Raji (cell line): ENCODE results near the gene F10.

Experiments
- POLR2A ChIP-seq: IDR thresholded peaks from 2 replicates; pipeline ENCODE4 v1.6.1; 2011; ENCODE audit warnings: low read depth, low read length, control low read depth; ENCODE audit not compliant: insufficient read depth

F10 gene

DNA sequence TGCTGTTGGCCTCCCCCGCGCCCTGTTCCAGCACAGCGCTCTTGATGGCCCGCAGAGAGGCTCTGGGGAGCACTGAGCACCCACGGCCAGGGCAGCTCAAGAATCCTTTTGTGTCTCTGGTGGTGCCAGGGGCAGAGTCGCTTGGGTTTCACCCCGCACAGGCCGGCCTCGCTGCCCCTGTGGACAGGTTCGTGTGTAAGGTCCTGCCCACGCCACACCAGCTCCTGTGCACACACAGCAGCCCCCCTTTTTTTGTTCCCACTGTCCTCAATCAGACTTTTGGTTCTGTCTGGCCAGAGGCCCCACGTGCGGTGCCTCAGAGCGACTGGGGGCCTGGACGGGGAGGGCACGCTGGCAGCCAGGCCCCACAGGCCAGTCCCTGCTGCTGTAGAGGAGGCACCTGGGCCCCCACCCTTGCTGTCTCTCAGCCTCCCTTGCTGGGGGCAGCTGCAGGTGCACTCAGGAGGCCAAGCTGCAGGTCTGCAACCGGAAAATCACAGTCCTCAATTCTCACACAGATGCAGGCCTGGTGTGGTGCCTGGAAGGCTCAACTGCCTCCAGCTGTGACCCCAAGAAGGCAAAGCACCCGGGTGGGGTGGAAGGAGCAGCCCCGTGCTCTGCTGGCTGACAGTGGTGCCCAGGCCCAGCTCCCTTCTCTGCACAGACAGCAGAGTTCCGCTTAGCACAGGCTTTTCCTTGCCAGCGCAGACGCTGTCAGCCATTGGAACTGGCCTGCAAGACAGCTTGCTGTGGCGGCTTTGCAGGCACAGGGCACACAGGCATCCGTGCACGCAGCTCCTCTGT, 29.6 kb upstream of the F10 start:
- TF ChIP-seq POLR2A = no peak

DNA sequence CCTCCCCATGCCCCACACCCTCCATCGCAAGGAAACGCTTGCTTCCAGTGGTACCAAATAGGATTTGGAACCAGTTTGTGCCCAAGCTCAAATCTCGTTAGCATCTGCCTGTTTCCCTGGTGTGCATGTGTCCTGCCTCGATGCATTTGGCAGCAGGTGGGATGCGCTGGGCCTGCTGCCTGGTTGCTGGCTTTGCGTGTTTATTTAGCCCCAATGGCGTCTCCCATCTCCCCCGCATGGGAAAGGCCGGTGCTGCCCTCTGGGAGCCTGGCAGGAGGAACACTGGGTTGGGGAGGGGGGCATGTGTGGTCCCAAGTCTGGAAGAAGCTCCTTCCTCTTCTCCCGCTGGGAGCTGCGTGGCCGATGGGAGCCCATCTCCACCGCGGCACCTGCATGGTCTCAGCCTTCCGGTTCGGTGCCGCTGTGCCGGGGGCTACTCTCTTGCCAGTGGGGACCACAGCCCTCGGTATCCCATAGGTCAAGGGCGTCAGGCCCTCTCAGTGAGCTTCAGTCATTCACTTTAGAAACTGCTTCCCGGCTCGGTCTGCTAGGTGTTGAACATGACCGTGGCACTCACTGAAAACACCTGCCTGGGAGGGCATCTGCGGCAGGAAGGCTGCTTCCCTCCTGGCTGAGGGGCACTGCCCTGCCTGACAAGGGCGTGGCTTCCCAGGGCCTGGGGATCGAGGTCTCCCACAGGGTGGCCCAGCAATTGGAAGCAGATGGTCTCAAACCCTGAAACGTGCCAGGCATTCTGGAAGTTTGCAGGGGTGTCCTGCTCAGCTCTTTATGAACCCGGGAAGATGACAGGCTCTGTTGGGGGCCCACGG, 28.8 kb upstream of the F10 start:
- TF ChIP-seq POLR2A = no peak

DNA sequence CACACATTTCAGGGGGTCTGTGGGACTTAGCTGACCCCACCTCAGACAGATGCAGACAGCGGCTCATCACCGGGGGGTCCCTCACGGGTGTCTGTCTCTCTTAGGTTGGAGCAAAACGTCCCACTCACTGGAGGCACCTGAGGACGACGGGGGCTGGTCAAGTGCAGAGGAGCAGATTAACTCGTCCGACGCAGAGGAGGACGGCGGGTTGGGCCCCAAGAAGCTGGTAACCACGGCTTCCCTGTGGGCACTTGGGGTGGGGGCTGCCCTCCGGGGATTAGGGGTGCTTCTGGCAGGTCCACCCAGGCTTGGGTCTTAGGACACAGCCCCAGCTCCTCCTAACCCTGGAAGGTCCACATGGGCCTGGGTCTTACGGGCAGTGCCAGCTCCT, 28.2 kb upstream of the F10 start:
- TF ChIP-seq POLR2A = no peak

DNA sequence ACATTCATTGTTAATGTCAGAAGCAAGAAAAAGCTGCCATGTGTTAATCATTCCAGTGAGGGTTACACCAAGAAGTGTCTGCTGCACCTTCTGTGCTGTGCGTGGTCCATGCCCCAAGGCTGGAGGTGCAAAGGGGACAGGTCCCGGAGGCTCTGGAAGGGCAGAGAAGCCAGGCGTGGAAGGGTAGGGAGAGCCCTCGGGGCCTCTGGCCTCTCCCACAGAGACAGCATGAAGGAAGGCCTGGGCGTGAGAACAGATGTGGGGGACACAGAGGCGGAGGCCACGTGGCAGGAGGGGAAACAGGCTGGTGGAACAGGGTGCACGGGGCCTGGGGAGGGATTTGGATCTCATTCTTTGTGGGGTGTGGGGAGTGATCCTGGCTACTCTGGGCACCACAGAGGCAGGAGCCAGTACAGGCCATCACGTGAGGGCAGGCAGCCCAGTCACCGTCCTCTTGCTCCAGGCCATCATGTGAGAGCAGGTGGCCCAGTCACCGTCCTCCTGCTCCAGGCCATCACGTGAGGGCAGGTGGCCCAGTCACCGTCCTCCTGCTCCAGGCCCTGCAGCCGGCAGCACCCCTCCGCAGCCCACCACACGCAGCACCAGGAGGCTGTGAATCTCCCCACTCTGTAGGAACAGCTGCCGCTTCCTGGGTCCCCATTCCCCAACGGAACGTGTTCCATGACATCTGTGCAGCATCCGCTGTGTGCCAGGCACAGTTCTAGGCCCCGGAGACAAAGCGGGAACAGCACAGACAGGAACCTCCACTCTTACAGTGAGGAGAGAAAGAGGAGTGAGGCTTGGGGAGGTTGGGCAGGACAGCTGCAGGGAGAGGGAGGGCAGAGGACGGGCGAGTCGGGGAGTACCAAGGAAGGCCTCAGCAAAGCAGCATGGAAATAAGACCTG, 27.2 kb upstream of the F10 start:
- no peak for TF ChIP-seq POLR2A

DNA sequence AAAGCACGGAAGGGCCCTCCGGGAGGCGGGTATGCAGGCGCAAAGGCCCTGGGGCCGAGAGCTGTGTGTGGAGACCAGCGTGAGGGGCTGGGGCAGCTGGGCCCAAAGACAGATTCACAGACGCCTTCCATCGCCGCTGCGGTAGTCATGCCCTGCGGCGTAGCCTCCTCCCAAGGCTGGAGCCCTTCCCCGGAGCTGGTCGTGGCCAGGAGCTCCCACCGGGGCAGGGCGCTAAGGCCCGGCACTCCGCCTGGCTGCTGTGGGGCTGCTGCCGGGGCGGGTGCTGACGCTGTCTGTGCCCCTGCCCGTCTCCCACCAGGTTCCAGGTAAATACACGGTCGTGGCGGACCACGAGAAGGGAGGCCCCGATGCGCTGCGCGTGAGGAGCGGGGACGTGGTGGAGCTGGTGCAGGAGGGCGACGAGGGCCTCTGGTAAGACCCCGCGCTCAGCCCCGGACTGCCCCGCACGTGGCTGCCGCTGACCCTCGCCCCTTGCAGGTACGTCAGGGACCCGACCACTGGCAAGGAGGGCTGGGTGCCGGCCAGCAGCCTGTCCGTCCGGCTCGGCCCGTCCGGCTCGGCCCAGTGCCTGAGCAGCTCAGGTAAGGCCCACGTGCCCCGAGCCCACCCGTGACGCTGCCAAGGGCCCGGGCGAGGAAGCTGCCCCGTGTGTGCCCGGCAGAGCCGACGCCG, 26.4 kb upstream of the F10 start:
- TF ChIP-seq POLR2A = no peak

DNA sequence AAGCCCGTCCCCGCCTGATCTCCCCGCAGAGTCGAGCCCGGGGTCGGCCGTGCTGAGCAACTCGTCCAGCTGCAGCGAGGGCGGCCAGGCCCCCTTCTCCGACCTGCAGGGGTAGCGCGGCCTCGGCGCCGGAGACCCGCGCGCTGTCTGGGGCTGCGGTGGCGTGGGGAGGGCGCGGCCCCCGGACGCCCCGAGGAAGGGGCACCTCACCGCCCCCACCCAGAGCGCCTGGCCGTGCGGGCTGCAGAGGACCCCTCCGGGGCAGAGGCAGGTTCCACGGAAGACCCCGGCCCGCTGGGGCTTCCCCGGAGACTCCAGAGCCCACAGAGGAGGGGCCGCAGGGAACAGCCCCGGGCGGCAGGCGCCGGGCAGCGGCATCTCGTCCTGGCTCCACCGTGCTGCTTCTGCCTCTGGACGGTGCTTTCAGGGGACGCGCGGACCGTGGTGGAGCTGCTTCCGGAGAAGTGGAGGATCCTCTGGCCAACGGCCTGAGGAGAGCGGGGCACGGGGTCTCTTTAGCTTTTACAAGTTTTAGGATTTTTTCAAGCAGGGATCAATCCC, 25.8 kb upstream of the F10 start:
- TF ChIP-seq POLR2A = no peak

DNA sequence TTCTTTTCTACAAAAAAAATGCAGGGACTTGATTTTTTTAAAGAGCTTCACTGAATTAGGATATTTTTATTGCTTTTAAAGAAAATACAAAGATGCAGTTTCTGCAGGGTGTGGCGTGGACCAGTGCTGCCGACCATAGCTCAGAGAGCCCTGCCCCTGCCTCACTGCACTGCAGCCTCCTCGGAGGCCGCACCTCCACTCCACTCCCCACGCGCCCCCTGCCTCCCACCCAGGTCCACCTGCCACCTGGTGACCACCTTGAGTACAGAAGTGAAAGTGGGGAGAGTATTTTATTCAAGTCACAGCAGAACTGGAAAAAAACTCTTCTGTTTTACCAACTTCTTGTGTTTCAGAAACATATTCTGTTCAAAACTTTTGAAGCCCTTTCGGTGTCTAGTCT, 24.9 kb upstream of the F10 start:
- TF ChIP-seq POLR2A = no peak

DNA sequence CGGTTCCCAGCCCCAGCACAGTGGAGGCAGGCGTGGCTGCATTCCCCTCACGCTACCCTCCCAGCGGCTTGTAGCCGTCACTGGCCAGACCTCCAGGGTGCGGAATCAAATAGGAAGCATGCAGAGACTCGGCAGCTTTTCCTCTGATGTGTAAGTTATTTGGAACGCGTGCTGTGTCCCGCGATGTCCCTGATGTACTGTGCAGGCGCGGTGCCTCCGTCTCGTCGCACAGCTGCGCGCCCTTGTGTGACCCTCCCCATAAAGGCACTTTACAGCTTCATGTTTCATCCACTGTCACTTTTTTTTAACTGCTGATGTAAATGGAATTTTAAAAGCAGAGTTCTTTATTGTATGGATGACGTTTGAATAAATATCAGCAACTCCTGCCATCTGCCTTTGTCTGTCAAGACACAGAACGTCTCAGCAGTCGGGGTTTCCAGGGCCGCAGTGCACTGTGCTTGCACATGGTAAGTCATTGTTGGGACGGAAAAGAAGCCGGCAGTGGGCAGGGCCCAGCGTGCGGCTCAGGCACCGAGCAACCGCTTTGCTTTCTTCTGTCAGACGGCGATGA, 24.4 kb upstream of the F10 start:
- no peak for TF ChIP-seq POLR2A

DNA sequence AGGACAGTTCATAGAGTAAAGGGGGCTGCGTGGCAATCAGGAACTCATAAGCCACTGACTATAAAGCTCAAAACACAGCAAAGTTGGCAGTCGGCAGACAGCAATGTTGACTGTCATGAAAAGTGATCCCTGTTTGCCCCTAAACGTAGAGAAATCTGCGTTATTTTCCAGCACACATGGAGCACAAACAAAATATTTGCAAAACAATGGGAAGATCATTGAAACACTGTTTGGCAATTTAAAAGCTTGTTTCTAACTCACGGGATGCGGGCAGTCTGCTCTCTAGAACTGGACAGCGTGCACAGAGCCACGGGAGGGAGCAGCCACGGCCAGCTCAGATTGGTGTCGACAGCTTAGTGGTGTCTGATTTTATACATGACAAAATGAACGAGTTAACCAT, 23.5 kb upstream of the F10 start:
- TF ChIP-seq POLR2A = no peak

DNA sequence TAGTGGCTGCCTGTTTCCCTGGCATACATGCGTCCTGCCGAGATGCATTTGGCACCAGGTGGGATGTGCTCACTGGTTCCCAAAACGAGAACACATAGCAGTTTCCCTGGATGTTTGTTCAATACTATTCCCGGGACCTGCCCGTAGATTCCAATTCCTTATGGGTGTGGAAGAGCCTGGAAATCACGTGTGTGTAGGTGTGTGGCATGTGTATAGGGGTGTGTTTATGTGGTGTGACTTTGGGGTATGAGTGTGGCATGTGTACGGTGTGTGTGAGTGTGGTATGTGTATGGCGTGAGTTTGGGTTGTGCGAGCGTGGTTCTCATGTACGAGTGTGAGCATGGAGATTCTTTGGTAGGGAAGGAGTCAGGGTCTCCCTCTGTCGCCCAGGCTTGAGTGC, 19.9 kb upstream of the F10 start:
- TF ChIP-seq POLR2A = no peak

DNA sequence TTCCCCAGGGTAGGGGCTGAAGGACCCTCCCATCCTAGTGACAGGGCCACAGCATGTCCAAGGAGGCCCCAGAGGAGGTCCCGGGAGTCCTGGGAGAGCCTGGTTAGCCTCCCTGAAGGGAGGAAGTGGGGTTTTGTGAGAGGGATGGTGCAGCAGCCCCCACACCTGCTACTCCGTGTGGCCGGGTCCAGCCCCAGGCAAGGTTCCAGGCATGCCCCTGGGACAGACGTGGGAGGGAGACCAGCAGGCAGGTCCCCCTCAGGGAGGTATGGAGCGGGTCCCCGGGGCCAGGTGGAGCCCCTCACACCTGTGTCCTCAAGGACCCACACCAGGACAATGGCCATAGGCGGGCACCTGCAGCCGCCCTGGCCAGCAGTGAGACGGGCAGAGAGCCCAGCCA, 19.0 kb upstream of the F10 start:
- TF ChIP-seq POLR2A = no peak

DNA sequence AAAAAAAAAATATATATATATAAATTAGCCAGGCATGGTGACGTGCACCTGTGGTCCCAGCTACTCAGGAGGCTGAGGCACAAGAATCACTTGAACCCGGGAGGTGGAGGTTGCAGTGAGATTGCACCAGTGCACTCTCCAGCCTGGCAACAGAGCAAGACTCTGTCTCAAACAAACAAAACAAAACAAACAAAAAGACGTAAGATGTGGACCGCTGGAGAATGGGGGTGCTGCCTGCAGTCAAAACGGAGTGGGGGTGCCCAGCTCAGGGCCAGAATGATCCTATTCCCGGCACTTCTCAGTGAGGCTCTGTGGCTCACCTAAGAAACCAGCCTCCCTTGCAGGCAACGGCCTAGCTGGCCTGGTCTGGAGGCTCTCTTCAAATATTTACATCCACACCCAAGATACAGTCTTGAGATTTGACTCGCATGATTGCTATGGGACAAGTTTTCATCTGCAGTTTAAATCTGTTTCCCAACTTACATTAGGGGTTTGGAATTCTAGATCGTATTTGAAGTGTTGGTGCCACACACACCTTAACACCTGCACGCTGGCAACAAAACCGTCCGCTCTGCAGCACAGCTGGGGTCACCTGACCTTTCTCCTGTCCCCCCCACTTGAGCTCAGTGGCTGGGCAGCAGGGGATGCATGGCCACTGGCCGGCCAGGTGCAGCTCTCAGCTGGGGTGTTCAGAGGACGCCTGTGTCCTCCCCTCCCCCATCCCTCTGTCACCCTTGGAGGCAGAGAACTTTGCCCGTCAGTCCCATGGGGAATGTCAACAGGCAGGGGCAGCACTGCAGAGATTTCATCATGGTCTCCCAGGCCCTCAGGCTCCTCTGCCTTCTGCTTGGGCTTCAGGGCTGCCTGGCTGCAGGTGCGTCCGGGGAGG, 17.3 kb upstream of the F10 start, which contains the start of gene F7:
F7 (plus strand) TSS at position 760 of the 889 bp plus-strand sequence; CDS start at position 811, 51 bp downstream.
- TF ChIP-seq POLR2A = no peak

DNA sequence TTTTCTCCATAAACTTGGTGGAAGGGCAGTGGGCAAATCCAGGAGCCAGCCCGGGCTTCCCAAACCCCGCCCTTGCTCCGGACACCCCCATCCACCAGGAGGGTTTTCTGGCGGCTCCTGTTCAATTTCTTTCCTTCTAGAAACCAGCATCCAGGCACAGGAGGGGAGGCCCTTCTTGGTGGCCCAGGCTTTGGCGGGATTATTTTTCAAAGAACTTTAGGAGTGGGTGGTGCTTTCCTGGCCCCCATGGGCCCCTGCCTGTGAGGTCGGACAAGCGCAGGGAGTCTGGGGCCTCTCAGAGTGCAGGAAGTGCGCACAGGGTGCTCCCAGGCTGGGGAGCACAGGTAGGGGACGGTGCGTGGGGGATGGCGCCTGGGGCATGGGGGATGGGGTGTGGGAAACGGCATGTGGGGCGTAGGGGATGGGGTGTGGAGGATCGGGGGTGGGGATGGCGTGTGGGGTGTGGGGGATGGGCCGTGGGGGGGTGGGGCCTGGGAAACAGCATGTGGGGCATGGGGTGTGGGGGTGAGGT, 16.6 kb upstream of the F10 start:
- TF ChIP-seq POLR2A = no peak
